Progenitor cell of endocrine pancreas (in vitro differentiated cells): ENCODE measurements around the gene SYT13. TPM values are rescaled to one million over a fixed set of nuclear protein-coding genes. Genes with fewer than 3 reads are reported as not detected.
A peak's percentile ranks its signal among the peaks of the same experiment; 100 is the strongest.

Source experiments
- DNase-seq: peaks from one replicate; pipeline ENCODE4 v3.0.0; 2021; ENCODE audit warnings: low spot score; ENCODE audit not compliant: unreplicated experiment
- H3K27ac Mint-ChIP-seq: 2 replicates; pipeline ENCODE4 v1.8.0; 2021; ENCODE audit warnings: mild to moderate bottlenecking, moderate library complexity, mixed read lengths
- H3K27me3 Mint-ChIP-seq: 2 replicates; pipeline ENCODE4 v1.8.0; 2021; ENCODE audit warnings: mixed read lengths
- H3K36me3 Mint-ChIP-seq: 2 replicates; pipeline ENCODE4 v1.8.0; 2022; ENCODE audit warnings: mixed read lengths; ENCODE audit not compliant: insufficient read depth
- H3K4me1 Mint-ChIP-seq: 2 replicates; pipeline ENCODE4 v1.8.0; 2021; ENCODE audit warnings: low read depth, mixed read lengths
- H3K4me3 Mint-ChIP-seq: 2 replicates; pipeline ENCODE4 v1.8.0; 2021; ENCODE audit warnings: low read depth, mild to moderate bottlenecking, moderate library complexity, mixed read lengths
- H3K9me3 Mint-ChIP-seq: 2 replicates; pipeline ENCODE4 v1.8.0; 2021; ENCODE audit warnings: low read depth, mixed read lengths
- CTCF ChIP-seq: fragments of 200-600 bp; sonication (generic); IDR thresholded peaks from one replicate; pipeline ENCODE4 v1.5.0; 2021; ENCODE audit warnings: antibody characterized with exemption, mild to moderate bottlenecking; ENCODE audit not compliant: unreplicated experiment
- total RNA-seq: library from RNA; stranded (reverse); gene quantifications from 2 replicates; pipeline ENCODE4 v1.2.1, GENCODE V29; 2021

SYT13 gene
- total RNA-seq, 1 donor from 2014 or later = 24.5 TPM

- no peak for DNase-seq
- no peak overlapping the region for H3K27ac Mint-ChIP-seq
Observed at GRCh38 chr11:45333001-45333971, 47.1 kb upstream of the SYT13 start.

DNA sequence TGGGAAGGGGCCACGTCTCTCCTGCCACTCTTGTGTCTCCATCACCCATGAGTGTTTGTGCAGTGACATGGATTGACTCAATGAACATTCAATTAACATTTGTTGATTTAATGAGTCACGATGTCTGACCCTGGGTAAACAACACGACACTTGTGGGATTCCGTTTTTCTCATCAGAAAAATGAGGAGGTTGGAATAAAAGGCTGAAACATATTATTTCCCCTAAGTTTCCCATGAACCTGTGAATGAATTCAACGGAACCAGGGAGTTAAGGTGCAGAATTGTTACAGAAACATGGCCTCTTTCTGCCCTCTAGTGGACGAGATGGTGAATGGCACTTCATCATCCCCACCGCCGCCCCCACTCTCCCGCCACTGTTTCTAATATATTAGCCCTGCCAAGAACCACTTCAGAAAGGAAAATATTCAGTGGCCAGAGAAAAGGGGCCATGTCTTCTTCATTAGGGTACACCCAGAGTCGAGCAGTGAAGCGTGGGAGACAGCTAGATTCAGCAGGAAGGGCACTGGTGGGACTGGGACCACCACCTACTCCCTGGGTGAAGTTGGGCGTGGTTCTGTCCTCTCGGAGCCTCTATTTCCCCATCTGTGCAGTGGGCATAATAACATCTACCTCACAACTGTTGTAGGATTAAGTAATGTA, 46.3 kb upstream of the SYT13 start:
- Mint-ChIP-seq H3K9me3 (no peaks in the 10 kb centered on the region), H3K36me3 (no peaks in the 10 kb centered on the region), H3K4me3 (no peak overlapping the region), H3K27me3 (peaks cover 40% of the 10 kb centered on the region), H3K4me1 (peaks cover 4% of the 10 kb centered on the region), H3K27ac (no peak overlapping the region)
- DNase-seq = no peak
- peak; percentile 93 for TF ChIP-seq CTCF

More at GRCh38 chr11:45333001-45333971, 47.1 kb upstream of the SYT13 start:
- H3K9me3 Mint-ChIP-seq = no peaks in the 10 kb centered on the region
- H3K4me3 Mint-ChIP-seq = no peak overlapping the region
- H3K4me1 Mint-ChIP-seq = peaks cover 4% of the 10 kb centered on the region
- TF ChIP-seq CTCF = no peak
- H3K27me3 Mint-ChIP-seq = peaks cover 39% of the 10 kb centered on the region
- H3K36me3 Mint-ChIP-seq = no peaks in the 10 kb centered on the region

DNA sequence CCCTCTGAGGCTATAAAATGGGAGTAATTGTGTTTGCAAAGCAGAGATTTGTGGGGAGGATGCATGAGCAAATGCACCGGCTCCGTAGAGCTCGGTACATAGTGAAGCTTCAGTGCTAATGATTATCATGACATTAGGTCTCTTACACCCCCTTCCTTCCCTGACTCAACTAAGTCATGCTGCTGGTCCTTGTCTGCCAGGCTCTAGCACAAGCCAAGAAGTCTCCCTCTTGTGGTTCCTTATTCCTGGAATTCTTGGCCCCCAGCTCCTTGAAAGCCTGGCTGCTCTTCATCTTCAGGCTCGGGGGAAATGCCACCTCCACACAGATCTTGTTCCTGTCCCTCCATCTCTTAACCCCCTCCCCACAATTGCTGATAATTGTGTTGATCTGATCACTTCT, 45.7 kb upstream of the SYT13 start:
- peaks cover 42% of the 10 kb centered on the region for H3K27me3 Mint-ChIP-seq
- no peak overlapping the region for H3K27ac Mint-ChIP-seq
- H3K4me1 Mint-ChIP-seq = peaks cover 4% of the 10 kb centered on the region
- no peaks in the 10 kb centered on the region for H3K36me3 Mint-ChIP-seq
- TF ChIP-seq CTCF = no peak
- no peak overlapping the region for H3K4me3 Mint-ChIP-seq
- peaks cover 3% of the 10 kb centered on the region for H3K9me3 Mint-ChIP-seq
- DNase-seq = no peak

DNA sequence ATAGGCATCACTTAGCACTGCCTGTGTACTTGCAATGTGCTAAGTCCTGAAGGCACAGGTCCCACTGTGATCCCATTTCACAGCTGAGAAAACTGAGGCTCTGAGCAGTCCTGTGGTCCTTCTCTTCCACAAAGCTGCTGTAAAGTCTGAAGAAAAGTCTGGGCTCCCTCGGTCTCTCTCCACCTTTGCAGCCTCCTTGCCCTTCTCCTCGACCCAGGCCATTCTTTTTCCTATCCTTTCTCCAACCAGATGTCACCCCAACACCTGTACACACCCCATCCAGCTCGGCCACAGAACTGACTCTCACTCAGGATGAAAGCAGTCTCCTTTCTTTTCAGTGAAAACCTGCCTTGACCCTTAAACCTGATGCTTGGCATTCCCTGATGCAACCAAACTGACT, 42.6 kb upstream of the SYT13 start:
- Mint-ChIP-seq H3K27me3 (peaks cover 41% of the 10 kb centered on the region), H3K9me3 (peaks cover 8% of the 10 kb centered on the region), H3K4me1 (peaks cover 4% of the 10 kb centered on the region), H3K36me3 (no peaks in the 10 kb centered on the region), H3K4me3 (no peak overlapping the region), H3K27ac (no peak overlapping the region)
- DNase-seq = no peak
- no peak for TF ChIP-seq CTCF

DNA sequence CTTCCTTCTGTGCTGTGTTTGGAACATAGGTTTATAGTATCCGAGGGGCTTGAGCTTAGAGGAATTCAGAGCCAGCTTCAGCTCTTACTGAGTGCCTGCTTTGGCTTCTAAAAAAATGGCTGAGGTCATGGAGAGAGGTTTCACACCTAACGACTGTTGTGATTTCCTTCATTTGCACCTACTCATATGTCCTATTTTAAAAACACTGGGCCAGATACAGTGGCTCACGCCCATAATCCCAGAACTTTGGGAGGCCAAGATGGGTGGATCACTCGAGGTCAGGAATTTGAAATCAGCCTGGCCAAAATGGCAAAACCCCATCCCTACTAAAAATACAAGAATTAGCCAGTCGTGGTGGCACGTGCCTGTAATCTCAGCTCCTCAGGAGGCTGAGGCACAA, 38.3 kb upstream of the SYT13 start:
- no peak overlapping the region for H3K4me3 Mint-ChIP-seq
- H3K27ac Mint-ChIP-seq = no peak overlapping the region
- no peak for TF ChIP-seq CTCF
- H3K27me3 Mint-ChIP-seq = peaks cover 35% of the 10 kb centered on the region
- DNase-seq = no peak
- peaks cover 8% of the 10 kb centered on the region for H3K9me3 Mint-ChIP-seq
- no peaks in the 10 kb centered on the region for H3K36me3 Mint-ChIP-seq
- H3K4me1 Mint-ChIP-seq = no peaks in the 10 kb centered on the region
